HG02571 (cell line): ENCODE results near the gene SLC27A6.
"Not testable (repeated sequence)": the region's sequence is repeated elsewhere in the genome, so short reads cannot be mapped to it uniquely, and the experiment has no call there.

Source experiments
- ATAC-seq: cut with Tn5 transposase; IDR thresholded peaks from one replicate; pipeline ENCODE4 v1.9.1; 2021; ENCODE audit warnings: mild to moderate bottlenecking, moderate library complexity; ENCODE audit not compliant: unreplicated experiment

Gene SLC27A6

GRCh38 chr5:129001841-129002526, 36.7 kb downstream of the SLC27A6 start:
- no peak for ATAC-seq

GRCh38 chr5:129002527-129002842, 37.2 kb downstream of the SLC27A6 start:
- no peak for ATAC-seq

GRCh38 chr5:129003232-129003631, 37.9 kb downstream of the SLC27A6 start:
- ATAC-seq, result no peak

- no peak for ATAC-seq
These were observed 48.9 kb downstream of the SLC27A6 start for GRCh38 chr5:129014185-129014584.

- ATAC-seq, result no peak
These were observed 53.5 kb downstream of the SLC27A6 start for GRCh38 chr5:129018837-129019236.

- ATAC-seq, result no peak
These were observed 54.2 kb downstream of the SLC27A6 start for GRCh38 chr5:129019401-129019908.

GRCh38 chr5:129020683-129021082, 55.4 kb downstream of the SLC27A6 start:
- no peak for ATAC-seq

- no peak for ATAC-seq
These were observed 56.5 kb downstream of the SLC27A6 start for GRCh38 chr5:129021744-129022143.

GRCh38 chr5:129022599-129022998, 57.3 kb downstream of the SLC27A6 start:
- ATAC-seq, result no peak

GRCh38 chr5:129027260-129027659, 62.0 kb downstream of the SLC27A6 start:
- ATAC-seq, result no peak

GRCh38 chr5:129031886-129032683, 66.8 kb downstream of the SLC27A6 start:
- no peak for ATAC-seq

- ATAC-seq, result not testable (repeated sequence)
These were observed 71.0 kb downstream of the SLC27A6 start for GRCh38 chr5:129036257-129036656.

GRCh38 chr5:129041196-129041881, 76.1 kb downstream of the SLC27A6 start:
- ATAC-seq, result no peak

GRCh38 chr5:129042306-129042705, 77.0 kb downstream of the SLC27A6 start:
- no peak for ATAC-seq

GRCh38 chr5:129043894-129044293, 78.6 kb downstream of the SLC27A6 start:
- no peak for ATAC-seq

GRCh38 chr5:129046151-129046550, 80.9 kb downstream of the SLC27A6 start:
- ATAC-seq, result no peak

- ATAC-seq, result no peak
These were observed 83.2 kb downstream of the SLC27A6 start for GRCh38 chr5:129048509-129048908.

GRCh38 chr5:129049126-129049799, 84.0 kb downstream of the SLC27A6 start:
- no peak for ATAC-seq

- no peak for ATAC-seq
These were observed 86.0 kb downstream of the SLC27A6 start for GRCh38 chr5:129051283-129051682.

GRCh38 chr5:129053438-129053837, 88.2 kb downstream of the SLC27A6 start:
- ATAC-seq, result no peak

- no peak for ATAC-seq
These were observed 92.0 kb downstream of the SLC27A6 start for GRCh38 chr5:129057329-129057728.
